Measurements from ENCODE around the gene HM13. TPM values are rescaled to one million over a fixed set of nuclear protein-coding genes. Genes with fewer than 3 reads are reported as not detected.

The HM13 gene
- total and polyA plus RNA-seq, 9 of the 15 experiments (the other 6 are each of a cell fraction or from before 2014, with no cell fraction given): 7.7 to 136 (median 74.5) TPM

DNA sequence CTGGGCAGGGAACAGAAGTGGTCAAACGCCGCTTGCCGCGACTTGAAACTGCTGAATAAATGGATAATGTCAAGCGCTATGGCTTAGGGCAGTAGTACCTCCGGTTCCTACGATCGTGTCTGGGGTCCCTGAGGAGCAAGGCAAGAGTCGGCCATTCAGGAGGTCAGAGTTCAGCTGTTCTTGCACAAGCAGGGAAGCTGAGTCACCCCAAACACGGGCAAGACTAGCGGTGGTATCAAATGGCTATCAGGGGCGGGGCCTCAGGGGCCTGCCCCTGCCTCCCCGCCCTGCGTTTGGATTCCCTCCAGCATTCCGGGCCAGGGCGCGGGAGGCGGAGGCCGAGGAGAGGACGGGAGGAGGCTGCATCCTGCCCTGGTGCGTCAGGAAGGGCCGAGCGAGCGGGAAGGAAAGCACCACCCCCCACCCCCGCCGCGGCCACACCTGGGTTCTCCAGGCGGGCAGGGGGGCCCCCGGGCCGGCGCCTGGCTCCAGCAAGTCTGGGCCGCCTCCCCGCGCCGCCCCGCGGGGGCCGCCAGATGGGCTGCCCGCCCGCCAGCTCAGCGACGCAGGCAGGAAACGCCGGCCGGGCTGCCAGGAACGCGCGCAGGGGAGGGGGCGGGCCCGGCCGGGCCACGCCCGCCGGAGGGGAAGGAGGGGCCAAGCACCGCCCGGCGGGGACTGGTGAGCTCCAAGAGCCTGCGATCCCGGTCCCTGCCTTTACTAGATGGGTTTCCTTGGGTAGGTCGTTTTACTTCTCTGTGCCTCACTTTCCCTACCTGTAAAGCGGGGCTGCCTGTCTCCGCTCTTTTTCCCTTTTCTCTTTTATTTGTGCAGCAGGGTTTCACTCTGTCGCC, 58.7 kb downstream of the HM13 start (continued):
- TF ChIP-seq ADNP (tag; IDR thresholded peaks at IDR 0.05): no peak
- no peak for TF ChIP-seq MXI1 (IDR thresholded peaks at IDR 0.05; ENCODE audit: low read depth, low read length)
- 0 out of 2 replicates have a peak, but pooled peaks have one; percentile 13 for TF ChIP-seq SPI1 (IDR thresholded peaks at IDR 0.05; ENCODE audit: borderline replicate concordance, low read depth, low read length)
- TF ChIP-seq, protein P1, sequence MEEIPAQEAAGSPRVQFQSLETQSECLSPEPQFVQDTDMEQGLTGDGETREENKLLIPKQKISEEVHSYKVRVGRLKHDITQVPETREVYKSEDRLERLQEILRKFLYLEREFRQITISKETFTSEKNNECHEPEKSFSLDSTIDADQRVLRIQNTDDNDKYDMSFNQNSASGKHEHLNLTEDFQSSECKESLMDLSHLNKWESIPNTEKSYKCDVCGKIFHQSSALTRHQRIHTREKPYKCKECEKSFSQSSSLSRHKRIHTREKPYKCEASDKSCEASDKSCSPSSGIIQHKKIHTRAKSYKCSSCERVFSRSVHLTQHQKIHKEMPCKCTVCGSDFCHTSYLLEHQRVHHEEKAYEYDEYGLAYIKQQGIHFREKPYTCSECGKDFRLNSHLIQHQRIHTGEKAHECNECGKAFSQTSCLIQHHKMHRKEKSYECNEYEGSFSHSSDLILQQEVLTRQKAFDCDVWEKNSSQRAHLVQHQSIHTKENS (CRISPR knock-in tag; IDR thresholded peaks at IDR 0.05): no peak
- no peak for TF ChIP-seq CHD4 (IDR thresholded peaks at IDR 0.05; ENCODE audit: insufficient read depth, insufficient replicate concordance, low read depth, low read length, poor library complexity, severe bottlenecking)
- no peak for TF ChIP-seq ESRRB (CRISPR knock-in tag; IDR thresholded peaks at IDR 0.05; ENCODE audit: borderline replicate concordance)
- TF ChIP-seq MAFK (IDR thresholded peaks at IDR 0.05; ENCODE audit: low read length): peak; percentile 86
- TF ChIP-seq ZNF133 (CRISPR knock-in tag; IDR thresholded peaks at IDR 0.05): peak; percentile 59; the same call in 1 of the 2 replicates
- no peak for TF ChIP-seq PCBP2 (IDR thresholded peaks at IDR 0.05; ENCODE audit: low read depth, low read length, poor library complexity, severe bottlenecking)
- no peak; the same call in 1 of the 2 replicates for TF ChIP-seq ZFPM2 (CRISPR knock-in tag; IDR thresholded peaks at IDR 0.05)
- TF ChIP-seq HNRNPLL (IDR thresholded peaks at IDR 0.05; ENCODE audit: low read depth, low read length, poor library complexity, severe bottlenecking): peak; percentile 51
- peak; percentile 91 for TF ChIP-seq ZNF316 (IDR thresholded peaks at IDR 0.05)
- TF ChIP-seq MAZ (CRISPR knock-in tag; conservative IDR thresholded peaks at IDR 0.05 in 1 of 2, IDR thresholded peaks at IDR 0.05 in 1 of 2): peak in 1 of 2 experiments; percentile 98
- TF ChIP-seq ZNF717 (CRISPR knock-in tag; IDR thresholded peaks at IDR 0.05): no peak
- TF ChIP-seq ELF1 (tag; IDR thresholded peaks at IDR 0.05): peak; percentile 59; the same call in 1 of the 2 replicates
- peak; percentile 54; the same call in 1 of the 2 replicates for TF ChIP-seq MBD2 (IDR thresholded peaks at IDR 0.05; ENCODE audit: borderline replicate concordance, low read depth)
- TF ChIP-seq TBL1XR1 (IDR thresholded peaks at IDR 0.05; ENCODE audit: low read length in 2 of 2): peak in 1 of 2 experiments; percentile 47; a peak in 3 of 4 replicates
- 0 out of 2 replicates have a peak, but pooled peaks have one; percentile 46 for TF ChIP-seq SLC30A9 (CRISPR knock-in tag; IDR thresholded peaks at IDR 0.05)
- peak; percentile 83; the same call in 1 of the 2 replicates for TF ChIP-seq ZNF197 (CRISPR knock-in tag; IDR thresholded peaks at IDR 0.05; ENCODE audit: low read depth)
- TF ChIP-seq SMARCE1 (IDR thresholded peaks at IDR 0.05): peak; percentile 92
- peak; percentile 94 for TF ChIP-seq JUN (IDR thresholded peaks at IDR 0.05; ENCODE audit: borderline replicate concordance, low read depth, low read length)
- peak; percentile 80; the same call in 1 of the 2 replicates for TF ChIP-seq JUN (CRISPR knock-in tag; IDR thresholded peaks at IDR 0.05; ENCODE audit: borderline replicate concordance)
- TF ChIP-seq, protein P2, sequence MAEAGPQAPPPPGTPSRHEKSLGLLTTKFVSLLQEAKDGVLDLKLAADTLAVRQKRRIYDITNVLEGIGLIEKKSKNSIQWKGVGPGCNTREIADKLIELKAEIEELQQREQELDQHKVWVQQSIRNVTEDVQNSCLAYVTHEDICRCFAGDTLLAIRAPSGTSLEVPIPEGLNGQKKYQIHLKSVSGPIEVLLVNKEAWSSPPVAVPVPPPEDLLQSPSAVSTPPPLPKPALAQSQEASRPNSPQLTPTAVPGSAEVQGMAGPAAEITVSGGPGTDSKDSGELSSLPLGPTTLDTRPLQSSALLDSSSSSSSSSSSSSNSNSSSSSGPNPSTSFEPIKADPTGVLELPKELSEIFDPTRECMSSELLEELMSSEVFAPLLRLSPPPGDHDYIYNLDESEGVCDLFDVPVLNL (CRISPR knock-in tag; IDR thresholded peaks at IDR 0.05; ENCODE audit: low read depth): no peak
- peak; percentile 87 for TF ChIP-seq ARID1B (IDR thresholded peaks at IDR 0.05)
- no peak for TF ChIP-seq ZNF165 (CRISPR knock-in tag; IDR thresholded peaks at IDR 0.05; ENCODE audit: borderline replicate concordance)
- no peak for TF ChIP-seq ZNF778 (CRISPR knock-in tag; IDR thresholded peaks at IDR 0.05)
- no peak for TF ChIP-seq CHD1 (IDR thresholded peaks at IDR 0.05; ENCODE audit: low read length)
- no peak for TF ChIP-seq ZNF77 (CRISPR knock-in tag; IDR thresholded peaks at IDR 0.05)
